HG03159 (cell line): Measurements from ENCODE around the gene SCN3B.
A peak's percentile ranks its signal among the peaks of the same experiment; 100 is the strongest.

ENCODE experiments used
- ATAC-seq: cut with Tn5 transposase; IDR thresholded peaks from one replicate; pipeline ENCODE4 v1.9.1; 2021; ENCODE audit warnings: mild to moderate bottlenecking, moderate library complexity; ENCODE audit not compliant: unreplicated experiment

The SCN3B gene

DNA sequence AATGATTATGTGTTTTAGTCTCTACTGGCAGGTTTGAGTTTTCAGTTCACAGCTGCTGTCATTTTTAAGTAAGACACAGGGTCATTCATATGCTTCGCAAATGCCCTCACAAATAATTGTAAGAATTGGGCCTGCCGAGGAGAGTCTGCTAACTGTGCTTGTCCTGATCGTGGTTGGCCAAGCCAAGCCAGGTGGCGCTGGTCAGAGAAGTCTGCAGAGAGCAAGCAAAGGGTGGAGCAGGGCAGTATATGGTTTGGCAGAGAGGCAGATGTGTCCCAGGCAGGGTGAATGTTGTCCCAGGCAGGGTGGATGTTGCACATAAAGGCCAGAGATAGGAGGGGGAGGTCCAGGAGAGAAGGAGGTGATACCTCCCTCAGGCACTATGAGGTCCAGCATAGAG lies 52.7 kb downstream of the SCN3B start:
- no peak for ATAC-seq

DNA sequence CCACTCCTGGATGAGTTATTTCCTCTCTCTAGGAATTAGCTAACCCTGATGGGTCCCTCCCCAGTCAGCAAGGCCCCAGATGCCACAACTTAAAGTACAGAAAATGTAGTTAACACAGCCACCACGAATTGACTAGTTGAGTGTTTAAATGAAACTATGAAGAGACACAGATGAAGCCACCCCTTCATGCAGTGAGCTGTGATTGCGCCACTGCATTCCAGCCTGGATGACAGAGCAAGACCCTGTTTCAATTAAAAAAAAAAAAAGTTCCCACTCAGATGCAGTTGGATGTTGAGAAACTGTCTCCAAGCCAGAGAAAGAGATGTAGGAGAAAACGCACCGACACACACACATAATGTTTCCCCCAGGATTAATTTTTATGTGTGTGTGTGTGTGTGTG lies 53.3 kb downstream of the SCN3B start:
- ATAC-seq, result no peak

GRCh38 chr11:123597859-123598258 lies 56.6 kb downstream of the SCN3B start:
- ATAC-seq, result no peak

- ATAC-seq, result no peak
These were observed 59.5 kb downstream of the SCN3B start for GRCh38 chr11:123594921-123595320.

- no peak for ATAC-seq
These were observed 60.1 kb downstream of the SCN3B start for GRCh38 chr11:123594188-123594901.

DNA sequence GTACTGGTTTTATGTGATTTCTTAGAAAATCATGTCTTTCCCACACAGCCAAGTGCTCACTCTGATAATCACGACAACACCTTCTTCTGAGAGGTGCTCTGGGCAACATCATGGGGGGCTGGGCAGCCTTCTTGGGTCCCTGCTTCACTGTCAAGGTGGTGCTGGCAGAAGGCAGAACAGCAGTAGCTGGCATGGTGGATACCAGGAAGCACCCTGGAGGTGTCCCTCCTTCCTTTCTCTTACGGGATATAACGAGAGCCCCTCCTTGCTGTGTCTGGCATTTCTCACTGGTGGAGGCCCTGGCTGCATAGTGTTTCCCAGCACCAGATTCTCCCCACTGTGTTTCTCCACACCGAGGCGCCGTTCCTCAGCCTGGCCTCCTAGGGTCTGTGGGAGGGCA lies 60.9 kb downstream of the SCN3B start:
- no peak for ATAC-seq

GRCh38 chr11:123590296-123590912 lies 64.0 kb downstream of the SCN3B start:
- ATAC-seq, result no peak

- no peak for ATAC-seq
These were observed 65.6 kb downstream of the SCN3B start for GRCh38 chr11:123588864-123589262.

DNA sequence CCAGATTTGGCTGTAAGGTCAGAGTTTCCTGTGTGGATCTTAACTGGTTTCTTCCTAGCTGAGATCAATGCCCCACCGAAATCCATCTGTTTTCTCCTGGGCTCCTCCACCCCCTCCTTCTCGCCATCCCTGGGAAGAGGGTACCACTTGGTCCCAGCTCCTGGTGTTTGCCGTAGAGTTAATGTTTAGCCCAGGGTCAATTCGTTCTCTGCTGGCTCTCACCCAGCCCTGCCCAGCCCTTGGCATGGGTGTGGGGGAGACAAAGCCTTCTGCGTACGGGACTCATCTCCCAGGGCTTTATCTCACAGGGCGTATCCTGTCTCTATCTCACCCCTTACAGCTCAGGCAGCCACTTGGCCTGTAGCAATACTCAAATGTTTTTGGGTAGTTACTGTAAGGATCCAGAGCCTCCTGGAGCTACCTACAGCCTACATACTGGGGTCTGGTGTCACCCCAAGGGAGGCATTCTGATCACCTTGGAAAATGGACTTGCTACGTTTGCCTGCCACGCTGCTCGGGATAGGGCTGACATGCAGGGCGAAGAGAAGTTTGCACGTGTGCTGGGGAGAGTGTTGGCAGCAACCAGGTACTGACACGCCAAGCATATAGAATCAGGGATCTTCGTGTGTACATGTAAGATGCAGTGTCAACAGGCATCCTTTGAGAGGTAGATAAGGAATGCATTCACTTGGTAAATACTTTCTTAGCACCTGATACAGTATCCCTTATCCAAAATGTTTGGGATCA lies 66.1 kb downstream of the SCN3B start:
- ATAC-seq, result no peak

DNA sequence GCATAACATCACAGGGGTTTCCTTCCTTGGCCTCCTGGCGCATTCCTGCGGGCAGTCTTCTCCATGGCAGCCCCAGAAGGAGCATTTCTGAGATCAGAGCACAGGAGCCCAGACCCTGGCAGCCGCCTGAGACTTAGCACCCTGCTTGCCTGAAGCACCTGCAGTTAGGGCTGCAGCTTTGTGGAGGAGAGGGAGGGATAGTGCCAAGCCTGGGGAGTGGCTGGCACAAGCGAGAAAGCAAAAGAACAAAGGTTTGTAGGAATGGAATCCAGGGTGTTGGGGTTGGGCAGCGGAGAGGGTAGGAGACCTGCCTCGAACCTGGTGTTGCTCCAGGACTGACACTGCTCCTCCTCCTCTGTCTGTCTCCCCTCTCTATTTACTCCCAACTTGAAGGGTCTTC lies 66.9 kb downstream of the SCN3B start:
- ATAC-seq, result no peak

GRCh38 chr11:123587044-123587443 lies 67.4 kb downstream of the SCN3B start:
- no peak for ATAC-seq

DNA sequence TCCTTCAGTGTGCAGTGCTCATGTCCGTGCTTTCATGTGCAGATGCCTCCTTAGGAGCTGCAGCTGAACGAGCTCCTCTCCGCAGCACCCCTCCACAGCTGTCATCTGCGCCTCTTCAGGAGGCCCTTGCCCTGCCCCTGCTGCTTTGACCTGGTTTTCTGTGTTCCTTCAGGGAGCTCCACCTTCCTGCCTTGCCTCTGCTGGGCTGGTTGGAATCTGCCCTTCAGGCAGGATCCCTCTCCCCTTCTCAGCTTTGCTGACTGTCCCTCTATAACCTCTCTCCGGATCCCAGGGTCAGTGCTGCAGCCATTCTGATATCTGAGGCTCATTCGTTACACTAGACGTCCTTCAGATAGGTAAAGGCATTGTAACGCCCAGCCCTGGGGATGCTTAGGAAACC lies 67.9 kb downstream of the SCN3B start:
- no peak for ATAC-seq

DNA sequence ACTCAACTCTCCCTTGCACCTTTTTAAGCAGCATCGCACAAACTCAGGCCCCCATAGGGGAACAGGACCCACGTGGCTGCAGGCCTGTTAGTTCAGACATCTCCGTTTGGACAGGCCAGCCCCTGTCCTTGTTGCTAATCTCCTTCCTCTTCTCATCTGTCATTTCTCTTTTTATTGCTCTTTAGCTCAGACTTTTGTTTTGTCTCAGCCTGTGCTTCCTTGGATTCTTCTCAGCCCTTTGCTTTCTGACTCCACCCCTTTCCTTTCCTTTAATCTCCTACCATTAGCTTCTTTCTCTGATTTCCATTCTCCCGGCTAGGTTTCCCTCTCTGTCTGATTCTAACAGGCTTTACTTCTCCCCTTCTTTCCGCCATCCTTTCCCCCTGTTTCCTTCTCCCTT lies 68.7 kb downstream of the SCN3B start:
- ATAC-seq, result no peak

DNA sequence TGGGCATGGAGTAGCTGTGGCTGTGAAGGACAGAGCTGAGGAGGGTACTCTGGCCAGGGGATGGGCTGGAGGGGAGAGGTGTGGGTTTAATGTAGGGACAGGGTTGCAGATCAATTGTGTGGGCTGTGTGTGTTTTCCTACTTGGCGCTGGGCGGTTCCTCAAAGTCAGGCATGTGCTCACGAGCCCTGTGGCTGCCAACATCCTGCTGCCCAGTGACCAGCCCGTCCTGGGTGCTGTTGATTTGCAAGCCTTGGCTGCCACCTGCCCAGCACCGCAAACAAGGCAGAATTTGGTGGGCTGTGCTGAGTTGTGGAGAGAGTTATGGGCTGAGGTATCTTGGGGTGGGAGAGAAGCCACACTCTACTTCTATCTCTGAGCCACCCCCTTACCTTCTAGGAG lies 69.2 kb downstream of the SCN3B start:
- ATAC-seq, result no peak

- no peak for ATAC-seq
These were observed 69.7 kb downstream of the SCN3B start for GRCh38 chr11:123584737-123585136.

DNA sequence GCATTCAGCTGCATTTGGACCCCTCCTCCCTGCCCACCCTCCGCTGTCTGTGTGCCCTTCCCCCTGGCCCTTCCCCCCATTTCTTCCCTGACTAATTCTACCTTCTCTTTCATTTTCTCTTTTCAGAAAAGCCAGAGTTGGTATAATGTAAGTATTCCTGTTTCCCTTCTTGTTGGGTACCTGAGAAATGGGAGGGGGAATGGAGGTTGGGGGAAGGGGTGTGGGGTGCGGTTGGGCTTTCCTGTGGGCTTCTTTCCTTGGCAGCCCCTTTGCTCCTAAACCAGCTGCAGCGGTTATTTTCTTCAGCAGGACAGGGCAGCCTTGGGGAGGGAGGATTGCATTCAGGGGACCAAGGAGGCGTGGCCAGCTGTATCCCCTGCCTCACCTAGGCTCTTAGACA lies 70.2 kb downstream of the SCN3B start:
- ATAC-seq, result no peak

- ATAC-seq, result no peak
These were observed 71.4 kb downstream of the SCN3B start for GRCh38 chr11:123582992-123583504.

DNA sequence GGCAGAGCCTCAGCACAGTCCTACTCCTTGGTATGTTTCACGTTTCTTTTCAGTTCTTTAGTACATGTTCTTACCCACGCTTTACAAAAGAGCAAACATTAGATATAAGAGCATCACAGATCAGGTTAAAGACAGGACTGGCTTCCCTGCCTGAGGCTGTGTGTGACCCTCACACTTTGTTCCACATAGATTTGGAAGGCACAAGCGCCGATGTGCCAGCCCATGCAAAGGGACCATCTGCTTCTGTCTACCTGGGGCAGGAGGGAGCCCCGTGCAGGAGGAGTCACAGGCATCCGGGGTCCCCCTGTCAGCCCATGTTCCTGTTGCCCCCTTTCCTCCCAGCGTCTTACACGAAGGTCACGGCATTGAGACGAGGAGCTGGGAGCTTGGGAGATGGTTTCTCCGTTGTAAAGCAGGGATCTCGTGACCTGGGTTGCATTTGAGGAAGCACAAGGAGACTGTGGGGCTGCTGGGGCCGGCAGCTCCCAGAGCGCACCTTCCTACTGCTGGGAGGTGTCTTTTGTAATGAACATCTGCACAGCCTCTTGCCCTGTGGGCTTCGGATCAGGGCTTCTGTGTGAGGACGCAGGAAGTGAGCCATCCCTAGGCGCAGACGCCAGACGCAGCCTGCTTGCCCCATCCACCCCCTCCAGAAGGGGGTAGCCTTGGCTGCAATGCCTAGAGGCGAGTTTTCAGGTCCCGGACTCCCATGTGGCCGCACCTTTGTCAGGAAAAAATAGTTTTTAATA lies 72.6 kb downstream of the SCN3B start:
- no peak for ATAC-seq

DNA sequence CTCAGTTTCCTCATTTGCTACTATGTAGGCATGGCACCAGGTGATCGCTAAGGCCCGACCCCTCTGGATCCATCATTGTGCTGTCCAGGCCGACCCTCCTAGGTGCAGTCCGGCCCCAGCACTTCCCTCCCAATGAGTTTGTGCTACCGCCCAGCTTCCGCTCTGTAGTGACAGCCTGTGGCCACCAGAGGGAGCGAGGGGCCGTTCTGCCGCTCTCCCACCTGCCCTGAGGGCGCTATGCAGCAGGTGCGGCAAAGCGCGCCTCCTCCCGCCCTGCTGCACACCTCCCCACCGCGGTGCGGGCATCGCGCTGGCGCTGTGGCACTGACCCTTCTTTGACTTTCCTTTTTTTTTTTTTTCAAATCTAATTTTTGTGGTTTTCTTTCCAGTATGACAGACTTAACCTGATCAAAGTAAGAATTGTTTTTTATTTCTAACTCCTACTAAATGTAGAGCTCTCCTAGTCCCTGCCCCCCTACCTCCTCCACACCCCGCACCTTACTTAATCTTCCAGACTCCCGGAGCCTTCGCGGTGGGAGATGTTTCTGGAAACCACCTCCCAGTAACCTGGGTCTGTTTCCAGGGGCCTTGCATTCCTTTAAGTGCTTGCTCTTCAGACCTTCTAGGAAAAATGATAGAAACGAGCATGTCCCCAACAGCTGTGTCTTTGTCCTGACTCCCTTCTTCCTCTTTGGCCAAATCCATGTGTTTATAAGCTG lies 73.7 kb downstream of the SCN3B start:
- ATAC-seq, result peak; percentile 88

- ATAC-seq, result no peak
These were observed 74.3 kb downstream of the SCN3B start for GRCh38 chr11:123580137-123580536.

DNA sequence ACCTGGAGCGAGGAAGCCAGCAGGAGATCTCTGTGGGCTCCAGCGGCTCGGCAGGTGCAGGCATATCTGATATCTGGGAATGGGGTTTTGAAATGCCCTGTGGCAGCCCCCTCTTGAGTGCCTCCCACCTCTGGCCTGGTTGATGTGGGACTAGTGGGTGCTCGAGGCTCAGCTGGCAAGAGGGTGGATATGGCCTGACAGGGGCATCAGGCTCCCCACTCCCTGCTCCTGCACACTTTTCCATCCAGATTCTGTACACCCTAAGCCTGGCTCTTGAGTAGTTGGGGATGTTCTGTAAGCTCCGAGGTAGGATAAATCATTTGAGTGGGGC lies 75.0 kb downstream of the SCN3B start:
- ATAC-seq, result no peak
